HG03060 (cell line): ENCODE measurements around the gene PPP2R3C.
"Not testable (repeated sequence)": the region's sequence is repeated elsewhere in the genome, so short reads cannot be mapped to it uniquely, and the experiment has no call there.

Source experiments
- ATAC-seq: cut with Tn5 transposase; IDR thresholded peaks from one replicate; pipeline ENCODE4 v1.9.1; 2021; ENCODE audit warnings: low read depth, moderate number of reproducible peaks; ENCODE audit not compliant: unreplicated experiment

PPP2R3C gene

DNA sequence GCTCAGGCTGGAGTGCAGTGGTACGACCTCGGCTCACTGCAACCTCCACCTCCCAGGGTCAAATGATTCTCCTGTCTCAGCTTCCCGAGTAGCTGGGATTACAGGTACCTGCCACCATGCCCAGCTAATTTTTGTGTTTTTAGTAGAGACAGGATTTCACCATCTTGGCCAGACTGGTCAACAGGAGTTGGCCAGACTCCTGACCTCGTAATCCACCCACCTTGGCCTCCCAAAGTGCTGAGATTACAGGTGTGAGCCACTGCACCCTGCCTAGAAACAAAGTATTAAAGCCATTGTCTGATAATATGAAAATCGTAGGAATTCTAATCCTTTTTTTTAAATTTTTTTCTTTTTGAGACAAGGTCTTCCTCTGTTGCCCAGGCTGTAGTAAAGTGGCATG is 56.1 kb downstream of the PPP2R3C start:
- not testable (repeated sequence) for ATAC-seq

DNA sequence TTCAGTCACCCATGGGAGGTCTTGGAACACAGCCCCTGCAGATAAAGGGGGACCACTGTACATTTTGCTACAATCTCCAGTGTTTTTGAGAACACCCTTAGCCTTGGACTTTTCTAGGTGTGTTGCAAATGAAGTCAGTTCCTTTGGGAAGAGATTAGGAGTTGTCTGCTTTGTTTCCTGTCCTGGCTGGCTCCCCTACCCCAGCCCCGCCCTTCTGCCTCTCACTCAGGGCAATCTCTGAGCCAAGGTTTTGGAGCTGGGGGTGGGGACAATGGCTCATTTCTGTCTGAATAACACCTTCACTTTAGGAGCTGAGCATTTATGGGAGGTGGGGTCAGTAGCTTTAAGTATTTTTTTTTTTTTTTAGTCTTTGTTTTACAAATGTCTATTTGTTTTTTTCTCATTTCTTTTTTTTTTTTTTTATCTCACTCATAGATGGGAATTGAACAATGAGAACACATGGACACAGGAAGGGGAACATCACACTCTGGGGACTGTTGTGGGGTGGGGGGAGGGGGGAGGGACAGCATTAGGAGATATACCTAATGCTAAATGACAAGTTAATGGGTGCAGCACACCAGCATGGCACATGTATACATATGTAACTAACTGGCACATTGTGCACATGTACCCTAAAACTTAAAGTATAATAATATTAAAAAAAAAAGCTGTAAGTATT is 60.5 kb downstream of the PPP2R3C start:
- ATAC-seq: not testable (repeated sequence)

DNA sequence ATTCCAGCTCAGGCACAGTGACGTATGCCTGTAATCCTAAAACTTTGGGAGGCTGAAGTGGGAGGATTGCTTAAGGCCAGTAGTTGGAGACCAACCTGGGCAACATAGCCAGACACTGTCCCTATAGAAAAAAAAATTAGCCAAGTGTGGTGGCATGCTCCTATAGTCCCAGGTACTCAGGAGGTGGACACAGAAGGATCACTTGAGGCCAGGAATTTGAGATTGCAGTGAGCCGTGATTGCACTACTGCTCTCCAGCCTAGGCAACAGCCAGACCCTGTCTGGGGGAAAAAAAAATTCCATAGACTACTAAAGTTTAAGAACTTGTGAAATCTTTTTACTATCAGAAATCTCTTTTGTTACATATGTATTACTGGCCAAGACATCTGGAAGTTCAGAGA is 69.2 kb downstream of the PPP2R3C start:
- no peak for ATAC-seq

DNA sequence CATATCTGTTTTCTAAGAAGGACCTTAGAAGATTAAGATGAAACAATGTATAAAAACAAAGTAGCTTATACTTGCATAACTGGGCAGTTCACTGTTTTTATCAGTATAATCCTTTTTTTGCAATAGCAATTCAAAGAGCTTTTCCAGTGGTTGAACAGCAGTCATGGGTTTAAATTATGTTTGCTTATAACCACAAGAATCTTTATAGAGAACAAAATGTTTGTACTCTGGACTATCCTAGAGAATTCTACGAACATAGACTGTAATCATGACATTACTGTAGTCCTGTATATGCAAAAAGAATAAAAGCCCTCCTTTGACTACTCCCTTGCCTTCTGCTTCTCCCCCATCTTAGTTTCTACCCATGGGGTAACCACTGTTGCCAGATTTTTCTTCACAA is 70.0 kb downstream of the PPP2R3C start:
- no peak for ATAC-seq

DNA sequence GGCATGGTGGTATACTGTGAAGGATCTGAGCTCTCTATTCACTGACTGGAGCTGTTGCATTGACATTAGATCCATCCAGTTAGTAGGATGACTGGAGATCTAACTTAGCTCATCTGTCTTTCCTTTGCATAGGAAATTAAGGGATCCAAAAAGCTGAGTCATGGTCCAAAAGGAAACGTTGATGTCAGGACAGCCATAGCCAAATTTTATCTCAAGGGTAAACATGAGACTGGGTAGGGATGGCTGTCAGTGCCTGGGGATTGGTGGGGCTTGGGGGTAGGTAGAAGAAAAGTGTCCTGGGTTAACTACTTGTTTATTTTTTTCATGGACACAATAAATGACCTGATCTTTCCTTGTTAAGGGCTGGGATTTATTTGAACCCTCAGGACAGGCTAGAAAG is 71.1 kb downstream of the PPP2R3C start:
- ATAC-seq: no peak

DNA sequence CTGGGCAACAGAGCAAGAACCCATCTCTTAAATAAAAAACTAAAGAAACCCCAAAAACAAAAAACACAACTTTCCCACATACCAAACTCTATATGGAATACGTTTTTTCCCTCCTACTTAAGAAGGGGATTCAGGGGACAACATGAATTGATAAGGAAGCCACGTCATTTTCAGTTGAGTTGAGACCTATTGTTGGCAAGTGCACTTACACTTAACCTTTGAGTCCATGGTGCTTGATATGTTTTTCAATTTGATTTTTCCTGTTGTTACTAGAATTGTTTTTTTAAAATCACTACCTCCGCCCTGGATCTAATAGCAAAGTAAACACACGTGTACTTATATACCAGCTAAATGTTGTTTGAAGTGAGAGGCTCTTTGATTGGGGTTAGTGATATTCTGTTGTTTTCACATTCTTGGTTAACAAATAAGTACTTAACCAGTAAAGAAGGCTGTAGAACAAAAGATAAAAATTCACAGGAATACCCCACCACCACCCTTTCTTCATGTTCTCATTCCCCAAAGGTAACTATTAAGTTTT is 73.7 kb downstream of the PPP2R3C start:
- ATAC-seq: no peak

DNA sequence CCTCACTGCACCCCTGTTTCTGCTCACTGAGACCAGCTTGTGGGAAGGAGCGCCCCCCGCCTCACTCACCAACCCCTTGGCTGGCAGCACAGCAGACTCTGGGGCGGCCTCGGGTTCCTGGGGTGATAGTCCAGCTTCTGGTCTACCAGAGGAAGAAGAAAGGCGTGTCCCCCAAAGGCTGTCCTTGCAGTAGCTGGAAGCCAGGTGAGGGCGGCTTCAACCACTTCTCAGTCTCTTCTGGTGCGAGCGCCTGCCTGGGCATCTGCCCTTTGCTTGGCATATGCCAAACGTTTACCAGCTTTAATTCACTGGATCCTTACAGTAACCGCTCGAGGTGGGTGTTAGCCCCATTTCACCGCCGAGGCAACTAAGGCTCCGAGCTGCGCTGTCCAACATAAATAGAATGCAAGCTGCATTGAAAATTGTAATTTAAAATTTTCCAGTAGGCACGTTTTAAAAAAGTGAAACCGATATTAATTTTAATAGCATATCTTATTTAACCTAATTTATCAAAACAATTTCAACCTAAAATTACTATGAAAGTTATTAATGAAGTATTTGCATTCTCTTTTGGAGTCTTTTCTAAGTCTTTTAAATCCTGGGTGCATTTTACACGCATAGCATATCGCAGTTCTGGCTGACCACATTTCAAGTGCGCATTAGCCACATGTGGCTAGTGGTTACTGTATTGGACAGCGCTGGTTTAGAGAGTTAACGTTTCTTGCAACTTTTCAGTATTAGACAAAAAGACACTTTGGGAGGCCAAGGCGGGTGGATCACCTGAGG is 74.8 kb downstream of the PPP2R3C start:
- ATAC-seq: peak; percentile 5

DNA sequence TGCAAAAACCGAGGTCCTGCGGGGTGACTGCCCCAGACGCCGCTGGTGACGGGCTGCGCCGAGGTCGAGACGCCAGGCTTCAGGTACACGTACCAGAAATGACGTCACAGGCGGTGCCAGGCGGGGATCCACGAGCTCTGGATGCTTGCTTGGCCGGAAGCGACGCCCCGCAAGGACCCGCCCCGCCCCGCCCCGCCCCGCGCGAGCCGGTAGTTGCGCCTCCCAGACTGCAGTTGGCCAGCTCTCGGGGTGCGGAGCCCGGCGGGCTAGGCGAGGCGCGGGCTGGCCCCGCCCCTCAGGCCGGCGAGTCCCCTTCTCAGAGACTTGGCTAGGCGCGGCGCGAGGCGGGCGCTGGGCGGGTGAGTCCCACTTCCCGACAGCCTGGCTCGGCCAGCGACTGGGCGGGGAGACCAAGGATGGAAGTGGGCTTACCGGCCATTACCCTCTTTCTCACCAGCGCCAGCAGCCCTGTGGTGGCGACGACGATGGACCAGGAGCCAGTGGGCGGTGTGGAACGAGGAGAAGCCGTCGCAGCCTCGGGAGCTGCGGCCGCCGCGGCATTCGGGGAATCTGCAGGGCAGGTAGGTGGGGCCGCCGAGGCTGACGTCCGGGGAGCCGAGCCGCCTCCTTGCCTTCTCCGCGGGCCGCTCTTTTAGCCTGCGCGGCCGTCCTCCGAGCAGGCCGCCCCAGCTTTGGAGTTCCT is 75.6 kb downstream of the PPP2R3C start, which contains the start of gene FAM177A1:
TSS of gene FAM177A1 (plus strand) at position 225 of the 703 bp plus-strand sequence. CDS start at position 417, 192 bp downstream.
- ATAC-seq: peak; percentile 79

DNA sequence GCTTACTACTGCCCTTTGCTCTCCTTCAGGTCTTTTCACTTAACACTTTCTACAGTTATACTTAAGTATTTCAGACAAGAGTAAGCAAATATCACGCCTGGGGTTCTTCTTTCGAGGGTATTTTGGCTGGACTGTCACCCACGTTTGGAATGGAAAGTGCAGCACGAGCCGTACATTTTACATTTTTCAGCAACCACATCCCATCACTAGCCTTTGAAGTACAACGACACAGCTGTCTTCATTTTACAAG is 76.1 kb downstream of the PPP2R3C start:
- no peak for ATAC-seq

DNA sequence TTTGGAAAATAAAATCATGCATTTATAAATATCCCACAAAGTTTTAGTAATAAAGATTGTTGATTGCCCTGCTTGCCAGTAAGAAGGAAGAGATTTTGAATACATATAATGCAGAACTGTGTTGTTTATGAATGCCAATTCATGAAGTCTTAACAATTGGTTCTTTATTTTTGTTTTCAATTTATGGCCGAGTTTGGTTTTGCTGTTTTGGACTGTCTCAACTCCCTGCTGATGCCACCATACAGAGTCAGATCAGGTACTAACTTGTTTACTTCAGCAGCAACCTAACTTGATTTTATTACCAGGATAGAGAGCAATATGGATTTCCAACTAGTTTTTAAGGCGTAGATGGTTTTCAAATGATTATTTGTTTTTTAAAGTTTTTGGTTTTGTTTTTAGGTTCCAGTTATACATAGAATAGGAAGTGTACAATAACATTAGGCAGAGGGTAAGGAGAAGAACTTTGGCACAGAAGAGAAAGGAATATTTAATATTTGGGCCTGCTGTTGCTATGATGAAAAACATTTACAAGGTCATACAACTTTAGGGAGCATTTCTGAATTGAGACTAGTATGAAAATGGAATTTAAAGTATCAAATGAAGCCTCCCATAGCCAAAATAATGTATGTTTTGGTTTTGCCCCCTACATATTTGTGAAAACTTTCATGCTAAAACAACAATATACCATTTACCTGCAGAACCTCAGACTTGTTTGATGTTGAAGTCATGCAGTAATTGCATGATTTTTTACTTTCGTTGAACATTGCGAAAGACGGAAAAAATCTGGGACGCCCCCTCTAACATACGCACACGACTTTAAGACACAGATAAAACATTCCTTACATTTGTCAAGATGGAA is 76.6 kb downstream of the PPP2R3C start:
- ATAC-seq: no peak

DNA sequence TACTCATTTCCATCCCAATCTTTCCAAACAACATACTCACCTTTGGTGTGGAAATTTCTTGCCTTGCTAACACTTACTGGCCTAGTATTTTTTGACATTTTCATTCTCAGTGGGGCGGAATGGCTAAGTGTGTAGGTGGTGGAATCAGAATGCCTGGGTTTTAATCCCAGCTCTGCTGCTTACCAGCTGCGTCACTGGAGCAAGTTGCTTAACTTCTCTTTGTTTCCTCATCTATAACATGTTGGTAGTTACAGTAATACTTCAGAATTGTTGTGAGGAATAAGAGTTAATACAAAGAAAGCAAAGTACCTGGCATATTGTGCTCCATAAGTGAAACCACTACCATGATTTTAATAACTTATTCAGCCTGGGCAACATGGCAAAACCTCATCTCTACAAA is 78.7 kb downstream of the PPP2R3C start:
- no peak for ATAC-seq

DNA sequence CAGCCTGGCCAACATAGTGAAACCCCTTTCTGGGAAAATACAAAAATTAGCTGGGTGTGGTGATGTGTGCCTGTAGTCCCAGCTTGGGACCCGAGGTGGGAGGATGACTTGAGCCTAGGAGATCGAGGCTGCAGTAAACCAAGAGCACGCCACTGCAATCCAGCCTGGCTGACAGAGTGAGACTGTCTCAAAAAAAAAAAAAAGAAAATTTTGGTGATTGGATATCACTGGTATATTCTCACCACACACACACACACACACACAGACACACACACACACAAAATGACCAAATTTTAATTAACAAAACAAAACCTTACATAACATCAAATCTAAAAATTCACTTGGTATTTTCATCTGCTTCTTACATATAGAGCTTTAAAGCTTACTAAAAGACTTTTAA is 79.2 kb downstream of the PPP2R3C start:
- ATAC-seq: no peak

DNA sequence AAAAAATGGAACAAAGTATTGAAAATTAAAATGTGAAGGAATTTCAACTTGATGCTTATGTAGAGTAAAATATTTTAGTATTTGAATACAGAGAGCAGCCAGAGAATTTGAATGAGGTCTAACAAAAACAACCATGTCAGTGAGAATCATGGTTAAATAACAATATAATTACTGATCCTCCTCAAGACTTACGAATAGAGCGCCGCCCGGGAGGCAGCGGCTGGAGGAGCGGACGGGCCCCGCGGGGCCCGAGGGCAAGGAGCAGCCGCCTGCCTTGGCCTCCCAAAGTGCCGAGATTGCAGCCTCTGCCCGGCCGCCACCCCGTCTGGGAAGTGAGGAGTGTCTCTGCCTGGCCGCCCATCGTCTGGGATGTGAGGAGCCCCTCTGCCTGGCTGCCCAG is 83.5 kb downstream of the PPP2R3C start:
- ATAC-seq: not testable (repeated sequence)
